GM19438 (cell line): ENCODE data around the gene SEPHS1.

Experiments
- ATAC-seq: cut with Tn5 transposase; IDR thresholded peaks from one replicate; pipeline ENCODE4 v1.9.1; 2021; ENCODE audit warnings: low read depth; ENCODE audit not compliant: unreplicated experiment

SEPHS1 gene

GRCh38 chr10:13329565-13329964, 18.5 kb downstream of the SEPHS1 start:
- no peak for ATAC-seq

GRCh38 chr10:13328613-13329012, 19.5 kb downstream of the SEPHS1 start:
- no peak for ATAC-seq

GRCh38 chr10:13328126-13328525, 20.0 kb downstream of the SEPHS1 start:
- ATAC-seq: no peak

- ATAC-seq: no peak
These were observed 20.6 kb downstream of the SEPHS1 start for GRCh38 chr10:13327534-13327933.

GRCh38 chr10:13322615-13323148, 25.4 kb downstream of the SEPHS1 start:
- no peak for ATAC-seq

- ATAC-seq: no peak
These were observed 26.5 kb downstream of the SEPHS1 start for GRCh38 chr10:13321576-13321975.

GRCh38 chr10:13319166-13319565, 28.9 kb downstream of the SEPHS1 start:
- no peak for ATAC-seq

GRCh38 chr10:13317474-13317873, 30.6 kb downstream of the SEPHS1 start:
- no peak for ATAC-seq

- no peak for ATAC-seq
These were observed 31.3 kb downstream of the SEPHS1 start for GRCh38 chr10:13316635-13317311.

- no peak for ATAC-seq
These were observed 32.7 kb downstream of the SEPHS1 start for GRCh38 chr10:13315361-13315760.

- ATAC-seq: no peak
These were observed 36.9 kb downstream of the SEPHS1 start for GRCh38 chr10:13311177-13311575.

GRCh38 chr10:13310518-13311176, 37.4 kb downstream of the SEPHS1 start:
- ATAC-seq: no peak

GRCh38 chr10:13309792-13310191, 38.3 kb downstream of the SEPHS1 start:
- no peak for ATAC-seq

- no peak for ATAC-seq
These were observed 40.0 kb downstream of the SEPHS1 start for GRCh38 chr10:13308096-13308495.

GRCh38 chr10:13306103-13306502, 42.0 kb downstream of the SEPHS1 start:
- ATAC-seq: no peak

GRCh38 chr10:13302821-13303555, 45.1 kb downstream of the SEPHS1 start:
- no peak for ATAC-seq

- peak; percentile 66 for ATAC-seq
These were observed 48.4 kb downstream of the SEPHS1 start, which contains the start of gene PHYH for GRCh38 chr10:13299437-13300287. Gene PHYH, minus strand, starts transcription at chr10:13300064. Its CDS starts 22 bp downstream, at chr10:13300042.

GRCh38 chr10:13298748-13299436, 49.2 kb downstream of the SEPHS1 start:
- no peak for ATAC-seq

GRCh38 chr10:13296476-13296875, 51.6 kb downstream of the SEPHS1 start:
- no peak for ATAC-seq

- no peak for ATAC-seq
These were observed 53.3 kb downstream of the SEPHS1 start for GRCh38 chr10:13294784-13295183.
